ENCODE results near the gene INPP5F.
"Not testable (repeated sequence)": the region's sequence is repeated elsewhere in the genome, so short reads cannot be mapped to it uniquely, and the experiment has no call there.

Gene INPP5F

GRCh38 chr10:119827430-119827829, 101.6 kb downstream of the INPP5F start:
- no peak for DNase-seq

GRCh38 chr10:119829429-119829828, 103.6 kb downstream of the INPP5F start:
- no peak for DNase-seq

GRCh38 chr10:119830851-119831250, 105.0 kb downstream of the INPP5F start:
- no peak for DNase-seq

- no peak for DNase-seq
Measured at GRCh38 chr10:119831656-119832055, 105.8 kb downstream of the INPP5F start.

- DNase-seq = no peak
Measured at GRCh38 chr10:119832951-119833350, 107.1 kb downstream of the INPP5F start.

GRCh38 chr10:119834188-119834587, 108.3 kb downstream of the INPP5F start:
- no peak for DNase-seq

GRCh38 chr10:119845656-119846055, 119.8 kb downstream of the INPP5F start:
- no peak for DNase-seq

- DNase-seq = no peak
Measured at GRCh38 chr10:119849031-119849789, 123.4 kb downstream of the INPP5F start.

- no peak for DNase-seq
Measured at GRCh38 chr10:119849944-119850343, 124.1 kb downstream of the INPP5F start.

- no peak for DNase-seq
Measured at GRCh38 chr10:119852277-119852676, 126.4 kb downstream of the INPP5F start.

GRCh38 chr10:119852822-119853221, 127.0 kb downstream of the INPP5F start:
- DNase-seq = no peak

- DNase-seq = no peak
Measured at GRCh38 chr10:119853574-119853973, 127.7 kb downstream of the INPP5F start.

GRCh38 chr10:119858063-119858462, 132.2 kb downstream of the INPP5F start:
- no peak for DNase-seq

- no peak for DNase-seq
Measured at GRCh38 chr10:119859420-119860258, 133.8 kb downstream of the INPP5F start.

GRCh38 chr10:119860866-119861607, 135.2 kb downstream of the INPP5F start:
- DNase-seq = no peak

GRCh38 chr10:119862524-119862923, 136.7 kb downstream of the INPP5F start:
- no peak for DNase-seq

- DNase-seq = no peak
Measured at GRCh38 chr10:119863951-119864565, 138.2 kb downstream of the INPP5F start.

GRCh38 chr10:119865699-119866240, 139.9 kb downstream of the INPP5F start:
- DNase-seq = no peak

- DNase-seq = no peak
Measured at GRCh38 chr10:119867317-119867716, 141.5 kb downstream of the INPP5F start.

GRCh38 chr10:119869398-119869797, 143.5 kb downstream of the INPP5F start:
- DNase-seq = not testable (repeated sequence)

GRCh38 chr10:119871881-119872609, 146.2 kb downstream of the INPP5F start:
- DNase-seq = peak; percentile 38

GRCh38 chr10:119872610-119872859, 146.7 kb downstream of the INPP5F start, which contains the start of gene MCMBP:
Gene MCMBP, minus strand, starts transcription at chr10:119872843. Its CDS starts 259 bp downstream, at chr10:119872584.
- DNase-seq = no peak
